Osteoblast (primary cell): Measurements from ENCODE around the gene LAMTOR3. TPM values are rescaled to one million over a fixed set of nuclear protein-coding genes. Genes with fewer than 3 reads are reported as not detected.

ENCODE experiments used
- DNase-seq: peaks from one replicate; pipeline ENCODE4 v3.0.0; 2011; ENCODE audit warnings: low spot score, mixed read lengths; ENCODE audit not compliant: insufficient read length; ENCODE audit errors: missing footprints
- H2AFZ ChIP-seq: 2 replicates; pipeline ENCODE4 v1.6.0; 2011; ENCODE audit warnings: mild to moderate bottlenecking, low read length
- H3K27ac ChIP-seq: 2 replicates; pipeline ENCODE4 v1.5.1; 2011; ENCODE audit warnings: mild to moderate bottlenecking, low read depth, low read length, moderate library complexity
- H3K27me3 ChIP-seq: 2 replicates; pipeline ENCODE4 v1.6.0; 2012; ENCODE audit warnings: mild to moderate bottlenecking, control low read depth, inconsistent platforms, low read length, moderate library complexity; ENCODE audit not compliant: insufficient read depth
- H3K36me3 ChIP-seq: 2 replicates; pipeline ENCODE4 v1.5.1; 2011; ENCODE audit warnings: mild to moderate bottlenecking, low read length, control low read depth, moderate library complexity; ENCODE audit not compliant: insufficient read depth
- H3K4me1 ChIP-seq: 2 replicates; pipeline ENCODE4 v1.5.1; 2011; ENCODE audit warnings: mild to moderate bottlenecking, low read length, control low read depth, moderate library complexity; ENCODE audit not compliant: insufficient read depth
- H3K4me2 ChIP-seq: 2 replicates; pipeline ENCODE4 v1.6.0; 2011; ENCODE audit warnings: mild to moderate bottlenecking, low read length; ENCODE audit not compliant: insufficient read depth
- H3K4me3 ChIP-seq: fragments of 200-600 bp; sonication (generic); 3 replicates; pipeline ENCODE4 v1.5.1; 2012; ENCODE audit warnings: mild to moderate bottlenecking, low read length, inconsistent platforms; ENCODE audit not compliant: insufficient read depth
- H3K79me2 ChIP-seq: 2 replicates; pipeline ENCODE4 v1.6.0; 2012; ENCODE audit warnings: mild to moderate bottlenecking, low read length, control low read depth, inconsistent platforms; ENCODE audit not compliant: insufficient read depth
- H3K9me3 ChIP-seq: 2 replicates; pipeline ENCODE4 v1.5.1; 2011; ENCODE audit warnings: low read depth, low read length, control low read depth
- H4K20me1 ChIP-seq: 2 replicates; pipeline ENCODE4 v1.6.0; 2012; ENCODE audit warnings: mild to moderate bottlenecking, low read length, control low read depth; ENCODE audit not compliant: insufficient read depth
- CTCF ChIP-seq: IDR thresholded peaks from 2 replicates; pipeline ENCODE4 v1.5.1; 2011; ENCODE audit warnings: mild to moderate bottlenecking, low read depth, low read length, moderate library complexity; ENCODE audit errors: extremely low read depth
- total RNA-seq: library from RNA; depleted of rRNA; stranded (reverse); fragments of >200 nt; gene quantifications from 2 replicates; pipeline ENCODE4 v1.2.3, GENCODE V29; 2012

The LAMTOR3 gene
- total RNA-seq, 1 donor, result 42.0 TPM

GRCh38 chr4:99921174-99921573 is 26.9 kb upstream of the LAMTOR3 start:
- peaks cover 8% of the 10 kb centered on the region for H3K79me2 ChIP-seq
- H3K36me3 ChIP-seq, result peaks cover 7% of the 10 kb centered on the region

GRCh38 chr4:99918656-99919055 is 24.4 kb upstream of the LAMTOR3 start:
- H3K9me3 ChIP-seq, result no peaks in the 10 kb centered on the region
- TF ChIP-seq CTCF, result no peak
- no peak overlapping the region for H3K4me3 ChIP-seq
- peaks cover 4% of the 10 kb centered on the region for H3K79me2 ChIP-seq
- no peak overlapping the region for H3K27ac ChIP-seq
- no peak overlapping the region for H2AFZ ChIP-seq
- H3K4me2 ChIP-seq, result no peak overlapping the region
- DNase-seq, result no peak
- no peaks in the 10 kb centered on the region for H3K4me1 ChIP-seq
- H4K20me1 ChIP-seq, result no peaks in the 10 kb centered on the region
- no peaks in the 10 kb centered on the region for H3K27me3 ChIP-seq
- H3K36me3 ChIP-seq, result peaks cover 10% of the 10 kb centered on the region

More at GRCh38 chr4:99921174-99921573, 26.9 kb upstream of the LAMTOR3 start:
- Histone ChIP-seq H3K4me2 (no peak overlapping the region), H3K9me3 (no peaks in the 10 kb centered on the region), H4K20me1 (no peaks in the 10 kb centered on the region), H2AFZ (no peak overlapping the region), H3K27me3 (no peaks in the 10 kb centered on the region), H3K27ac (no peak overlapping the region), H3K4me1 (no peaks in the 10 kb centered on the region), H3K4me3 (no peak overlapping the region)
- no peak for TF ChIP-seq CTCF
- no peak for DNase-seq

GRCh38 chr4:99917575-99917974 is 23.3 kb upstream of the LAMTOR3 start:
- no peak overlapping the region for H3K4me2 ChIP-seq
- no peaks in the 10 kb centered on the region for H3K9me3 ChIP-seq
- H2AFZ ChIP-seq, result no peak overlapping the region
- H3K36me3 ChIP-seq, result peaks cover 13% of the 10 kb centered on the region
- H3K4me1 ChIP-seq, result no peaks in the 10 kb centered on the region
- H4K20me1 ChIP-seq, result no peaks in the 10 kb centered on the region
- TF ChIP-seq CTCF, result no peak
- no peaks in the 10 kb centered on the region for H3K27me3 ChIP-seq
- no peak for DNase-seq
- H3K79me2 ChIP-seq, result peaks cover 2% of the 10 kb centered on the region
- H3K4me3 ChIP-seq, result no peak overlapping the region
- H3K27ac ChIP-seq, result no peak overlapping the region

GRCh38 chr4:99915449-99915848 is 21.2 kb upstream of the LAMTOR3 start:
- no peak overlapping the region for H2AFZ ChIP-seq
- peaks cover 13% of the 10 kb centered on the region for H3K36me3 ChIP-seq
- no peaks in the 10 kb centered on the region for H3K9me3 ChIP-seq
- no peaks in the 10 kb centered on the region for H3K4me1 ChIP-seq
- H3K4me3 ChIP-seq, result no peak overlapping the region
- no peak overlapping the region for H3K27ac ChIP-seq
- no peak for TF ChIP-seq CTCF
- DNase-seq, result no peak
- H3K27me3 ChIP-seq, result no peaks in the 10 kb centered on the region
- H4K20me1 ChIP-seq, result no peaks in the 10 kb centered on the region
- no peak overlapping the region for H3K4me2 ChIP-seq
- H3K79me2 ChIP-seq, result peaks cover 5% of the 10 kb centered on the region
